GM06990 (cell line): ENCODE results near the gene SAA2.
"Not testable (repeated sequence)": the region's sequence is repeated elsewhere in the genome, so short reads cannot be mapped to it uniquely, and the experiment has no call there.

ENCODE experiments used
- DNase-seq: peaks from one replicate; pipeline ENCODE4 v3.0.0-alpha.2; 2011; ENCODE audit not compliant: insufficient read length; ENCODE audit errors: extremely low read depth
- H3K27me3 ChIP-seq: replicated peaks from 2 replicates; pipeline ENCODE4 v1.6.0; 2011; ENCODE audit warnings: low read length; ENCODE audit not compliant: control insufficient read depth, insufficient read depth
- H3K36me3 ChIP-seq: 2 replicates; pipeline ENCODE4 v1.5.1; 2011; ENCODE audit warnings: low read length; ENCODE audit not compliant: control insufficient read depth, insufficient read depth
- H3K4me3 ChIP-seq: replicated peaks from 2 replicates; pipeline ENCODE4 v1.5.1; 2011; ENCODE audit warnings: low read depth, mild to moderate bottlenecking, control low read depth, low read length
- CTCF ChIP-seq: IDR thresholded peaks from 2 replicates; pipeline ENCODE4 v1.5.1; 2011; ENCODE audit warnings: low read length, control low read depth, mild to moderate bottlenecking, inconsistent platforms; ENCODE audit not compliant: insufficient read depth, poor library complexity, severe bottlenecking

SAA2 gene

DNA sequence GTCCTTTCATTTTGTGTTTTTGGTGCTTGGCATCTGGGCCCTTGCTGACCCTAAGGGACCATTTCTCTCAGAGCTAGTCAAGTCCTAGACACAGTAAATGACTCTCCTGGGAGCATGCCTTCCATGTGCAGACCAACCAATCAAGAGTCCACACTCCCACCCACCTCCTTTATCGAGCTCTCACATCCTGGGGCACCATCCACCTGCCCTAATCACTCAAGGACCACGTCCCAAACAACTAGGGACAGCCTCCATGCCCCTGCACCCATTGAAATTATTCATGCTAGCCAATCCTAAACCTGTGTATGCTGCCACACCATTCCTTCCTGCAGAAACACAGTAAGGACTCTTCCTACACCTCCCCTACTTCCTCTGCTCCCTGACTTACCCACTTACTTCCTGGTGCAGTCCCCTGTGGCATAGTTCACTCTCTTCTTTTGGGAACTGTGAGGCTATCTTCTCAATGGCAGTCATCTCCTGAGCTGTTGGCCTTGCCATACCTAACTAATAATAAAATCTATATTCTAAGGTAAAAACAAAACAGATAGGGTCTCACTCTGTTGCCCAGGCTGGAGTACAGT, 6.4 kb upstream of the SAA2 start:
- no peak overlapping the region for H3K4me3 ChIP-seq

GRCh38 chr11:18253778-18254338, 5.4 kb upstream of the SAA2 start:
- no peak for TF ChIP-seq CTCF
- no peak for DNase-seq
- Histone ChIP-seq H3K27me3 (no peaks in the 10 kb centered on the region), H3K36me3 (no peaks in the 10 kb centered on the region), H3K4me3 (no peak overlapping the region)

More for the DNA sequence above, 6.4 kb upstream of the SAA2 start:
- no peaks in the 10 kb centered on the region for H3K36me3 ChIP-seq
- DNase-seq, result no peak
- H3K27me3 ChIP-seq, result no peaks in the 10 kb centered on the region
- no peak for TF ChIP-seq CTCF

- no peak overlapping the region for H3K4me3 ChIP-seq
- no peaks in the 10 kb centered on the region for H3K36me3 ChIP-seq
- TF ChIP-seq CTCF, result no peak
- DNase-seq, result no peak
- no peaks in the 10 kb centered on the region for H3K27me3 ChIP-seq
Measured at GRCh38 chr11:18253233-18253632, 4.8 kb upstream of the SAA2 start.

- not testable (repeated sequence) for DNase-seq, H3K4me3 ChIP-seq, H3K27me3 ChIP-seq, H3K36me3 ChIP-seq
Measured at GRCh38 chr11:18247191-18247581, 1.3 kb downstream of the SAA2 start.

DNA sequence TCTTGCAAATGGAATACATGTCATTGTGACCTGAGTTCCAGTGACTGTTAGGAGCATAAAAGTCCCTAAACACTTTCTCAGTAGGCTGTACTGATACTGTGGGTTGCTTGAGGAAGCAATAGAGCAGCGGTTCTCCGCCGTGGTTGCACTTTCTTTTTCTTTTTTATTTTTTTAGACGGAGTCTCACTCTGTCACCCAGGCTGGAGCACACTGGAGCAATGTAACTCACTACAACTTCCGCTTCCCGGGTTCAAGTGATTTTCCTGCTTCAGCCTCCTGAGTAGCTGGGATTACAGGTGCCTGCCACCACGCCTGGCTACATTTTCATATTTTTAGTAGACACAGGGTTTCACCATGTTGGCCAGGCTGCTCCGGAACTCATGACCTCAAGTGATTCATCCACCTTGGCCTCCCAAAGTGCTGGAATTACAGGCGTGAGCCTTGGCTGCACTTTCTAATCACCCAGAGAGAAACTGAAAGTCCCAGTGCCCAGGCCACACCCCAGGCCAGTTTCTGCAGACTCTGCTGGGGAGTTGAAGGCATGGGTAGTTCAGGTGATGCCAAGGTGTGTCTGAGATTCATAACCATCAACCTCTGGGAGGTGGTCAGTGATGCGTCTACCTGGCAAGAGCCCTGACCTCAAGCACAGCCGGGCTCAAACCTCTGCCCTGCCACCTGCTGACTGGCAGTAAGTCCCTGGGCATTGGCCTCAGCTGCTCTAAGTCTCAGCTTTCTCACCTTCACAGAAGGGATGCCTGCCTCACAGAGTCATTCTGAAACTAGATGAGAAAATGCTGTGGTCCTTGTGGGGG, 1.9 kb downstream of the SAA2 start:
- peak; percentile 77 for DNase-seq
- not testable (repeated sequence) for H3K27me3 ChIP-seq, H3K36me3 ChIP-seq
- peak; percentile 17 for TF ChIP-seq CTCF
- H3K4me3 ChIP-seq, result peak overlapping the region; percentile 41

DNA sequence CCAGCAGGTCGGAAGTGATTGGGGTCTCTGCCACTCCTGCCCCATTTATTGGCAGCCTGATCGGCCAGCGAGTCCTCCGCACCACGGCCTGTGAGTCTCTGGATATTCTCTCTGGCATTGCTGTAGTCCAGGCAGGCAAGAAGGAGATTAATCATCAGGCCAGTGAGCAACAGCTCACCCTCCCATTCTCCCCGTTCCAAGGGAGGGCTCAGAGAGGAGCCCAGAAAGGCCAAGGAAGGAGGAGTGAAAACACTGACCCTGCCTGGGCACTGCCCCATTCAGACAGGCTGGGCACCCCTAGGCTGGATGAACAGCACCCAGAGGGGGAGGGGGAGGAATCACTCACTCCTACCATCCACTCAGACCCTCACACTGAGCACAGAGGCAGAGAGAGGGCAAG, 3.1 kb downstream of the SAA2 start:
- no peak for TF ChIP-seq CTCF
- Histone ChIP-seq H3K4me3 (no peak overlapping the region), H3K27me3 (no peaks in the 10 kb centered on the region), H3K36me3 (no peaks in the 10 kb centered on the region)
- no peak for DNase-seq
